GM08714 (cell line): ENCODE measurements around the gene PLCD3.
"Not testable (repeated sequence)": the region's sequence is repeated elsewhere in the genome, so short reads cannot be mapped to it uniquely, and the experiment has no call there.

Source experiments
- H3K4me3 ChIP-seq: fragments of 200-500 bp; sonication (Bioruptor generic); 2 replicates; pipeline ENCODE4 v1.5.1; 2014; ENCODE audit warnings: mild to moderate bottlenecking, low read length, inconsistent platforms
- ZNF274 ChIP-seq: IDR thresholded peaks from 2 replicates; pipeline ENCODE4 v1.6.1; 2012; ENCODE audit warnings: mild to moderate bottlenecking, low read depth, low read length

PLCD3 gene

DNA sequence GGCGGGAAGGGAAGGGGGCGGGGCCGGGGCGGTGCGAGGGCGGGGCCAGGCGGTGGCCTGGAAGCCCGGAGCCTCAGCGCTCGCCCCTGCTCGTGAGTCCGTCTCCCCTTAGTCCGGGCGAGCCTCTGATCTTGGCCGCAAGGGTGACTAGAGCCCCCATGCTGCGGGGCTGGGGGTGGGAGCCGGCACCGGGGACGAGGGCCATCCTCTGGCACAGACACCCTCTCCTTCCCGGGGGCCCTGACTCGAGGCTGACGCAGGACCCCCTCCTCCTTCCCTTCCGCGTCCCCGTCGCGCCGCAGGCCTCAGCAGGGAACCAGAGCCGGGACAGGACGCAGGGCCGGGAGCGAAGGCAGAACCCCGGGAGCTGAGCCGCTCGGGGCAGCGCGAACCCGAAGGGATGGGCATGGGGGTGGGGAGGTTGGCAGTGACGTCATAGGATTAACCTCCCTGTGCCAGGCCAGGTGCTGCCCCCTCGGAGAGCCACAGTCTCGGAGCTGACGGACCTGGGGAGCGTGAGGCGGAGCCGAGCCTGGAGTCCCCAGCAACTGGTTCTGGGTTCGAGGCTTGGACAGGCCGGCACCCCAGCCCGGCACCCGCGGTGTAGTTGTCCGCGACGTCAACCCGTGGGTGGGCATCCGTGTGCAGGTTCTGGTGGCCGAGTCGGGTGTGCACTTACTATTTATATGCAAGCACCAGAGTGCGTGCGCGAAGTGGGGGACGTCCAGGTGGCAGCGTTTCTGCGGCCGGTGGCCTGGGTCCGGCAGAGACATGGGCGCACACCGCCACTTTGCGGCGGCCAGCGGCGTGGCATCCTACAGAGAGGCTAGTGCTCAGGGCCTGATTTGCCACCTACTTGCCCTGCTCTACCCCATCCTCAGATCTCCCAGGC lies 503 bp upstream of the PLCD3 start:
- TF ChIP-seq ZNF274 = no peak

DNA sequence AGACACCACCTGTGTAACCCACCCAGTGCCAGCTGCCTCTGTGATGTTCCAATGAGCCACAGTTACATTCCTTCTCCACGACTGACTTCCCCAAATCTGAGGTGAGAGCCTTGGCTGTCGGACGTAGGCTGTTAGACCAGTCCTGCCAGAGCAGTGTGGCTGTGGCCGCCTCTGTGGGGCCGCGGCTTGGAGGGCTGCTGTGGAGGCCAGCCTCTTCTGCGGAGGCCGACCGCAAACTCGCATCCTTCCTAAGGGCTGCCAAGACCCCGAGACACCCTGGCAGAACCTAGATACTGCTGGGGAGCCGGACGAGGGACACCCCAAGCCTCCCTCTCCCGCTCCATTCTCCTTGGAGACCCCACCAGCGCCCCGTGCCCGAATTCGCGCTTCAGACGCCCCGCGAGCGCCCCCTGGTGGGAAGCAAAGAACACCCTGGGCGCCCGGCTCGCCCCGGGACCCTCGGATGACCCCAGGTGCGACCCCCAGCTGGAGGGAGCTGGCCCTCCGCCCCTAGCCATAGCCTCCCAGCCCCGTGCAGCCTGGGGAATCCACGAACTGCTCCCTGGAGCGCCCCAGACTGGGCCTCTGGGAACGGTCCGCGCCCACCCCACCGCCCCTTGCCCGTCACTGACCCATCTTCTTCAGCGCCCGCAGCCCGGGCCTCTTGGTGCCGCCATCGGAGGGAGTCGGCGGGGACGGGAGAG lies 547 bp downstream of the PLCD3 start:
- no peak for TF ChIP-seq ZNF274
- H3K4me3 ChIP-seq = peak overlapping the region; percentile 61

More for the DNA sequence above, 503 bp upstream of the PLCD3 start:
- H3K4me3 ChIP-seq = peak overlapping the region; percentile 55

DNA sequence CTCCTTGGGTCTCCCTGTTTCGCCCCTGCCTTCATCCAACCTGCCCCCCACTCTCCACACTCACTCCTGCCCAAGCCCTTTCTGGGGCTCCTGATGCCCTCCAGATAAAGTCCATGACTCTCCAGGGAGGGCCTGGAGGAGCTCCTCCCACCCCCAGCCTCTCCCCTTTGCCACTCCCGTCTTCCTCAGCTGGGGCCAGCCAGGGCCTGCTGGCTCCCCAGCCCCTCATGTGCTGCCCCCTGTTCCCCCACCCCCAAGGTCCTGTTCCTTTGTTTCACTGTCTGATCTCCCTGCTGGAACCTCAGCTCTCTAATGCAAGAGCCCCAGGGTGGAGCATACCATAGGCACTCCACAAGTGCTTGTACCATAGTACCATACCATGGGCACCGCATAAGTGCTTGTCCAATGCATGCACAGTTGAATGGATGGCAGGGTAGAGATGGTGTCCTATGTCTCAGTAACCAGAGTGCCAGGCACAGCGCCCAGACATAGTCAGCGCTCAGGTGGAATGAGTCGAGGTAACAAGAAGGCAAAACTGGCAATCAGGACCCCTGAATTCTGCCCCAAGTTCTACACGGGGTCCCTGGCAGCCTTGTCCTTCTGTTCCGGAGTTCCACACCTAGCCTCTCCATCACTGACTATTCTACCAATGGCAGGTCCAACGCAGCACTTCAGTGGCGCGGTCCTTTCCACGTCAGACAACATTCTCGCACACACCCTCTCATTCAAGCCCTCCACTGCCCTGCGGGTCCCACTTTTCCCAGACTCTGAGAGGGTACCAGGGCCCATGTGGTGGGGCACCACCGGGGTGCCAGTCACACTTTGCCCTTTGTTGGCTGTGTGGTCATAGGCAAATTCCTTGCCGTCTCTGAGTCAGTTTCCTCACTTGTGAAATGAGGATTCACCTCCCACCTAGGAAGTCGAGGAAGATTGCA lies 1.4 kb downstream of the PLCD3 start:
- TF ChIP-seq ZNF274 = no peak
- H3K4me3 ChIP-seq = no peak overlapping the region

DNA sequence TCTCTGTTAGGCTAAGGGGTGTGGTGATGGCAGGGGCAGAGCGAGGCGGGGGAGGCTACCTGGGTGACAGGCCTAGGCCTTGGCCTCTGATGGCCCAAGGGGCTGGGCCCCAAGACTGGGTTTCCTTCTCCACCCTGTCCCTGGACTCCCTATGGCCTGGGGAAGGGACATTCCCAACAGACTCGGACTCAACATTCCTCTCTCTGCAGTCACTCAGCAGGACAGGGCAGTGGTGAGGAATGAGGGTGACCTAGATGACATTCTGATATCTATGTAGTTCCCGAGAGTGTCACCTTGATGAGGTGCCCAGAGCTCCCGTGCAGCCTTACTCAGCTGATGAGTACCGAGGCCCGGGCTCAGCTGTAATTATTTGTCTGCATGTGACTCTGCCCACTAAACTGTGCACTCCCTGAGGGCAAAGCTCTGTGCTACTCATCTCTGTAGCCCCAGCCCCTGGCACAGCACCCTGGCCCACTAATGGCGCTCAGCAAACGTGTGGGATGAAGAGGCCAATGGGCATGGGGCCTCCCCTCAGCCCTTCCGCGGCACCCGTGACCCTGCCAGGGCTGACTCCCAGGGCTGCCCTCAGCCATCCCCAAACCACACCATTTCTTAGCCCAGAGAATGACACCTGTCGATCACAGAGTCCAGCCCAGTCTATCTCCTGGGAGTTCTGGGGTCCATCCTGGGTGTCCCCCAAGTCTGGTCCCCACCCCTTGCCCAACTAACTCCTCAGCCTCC lies 2.2 kb downstream of the PLCD3 start:
- no peak for TF ChIP-seq ZNF274
- H3K4me3 ChIP-seq = no peak overlapping the region

GRCh38 chr17:45129426-45129939 lies 2.8 kb downstream of the PLCD3 start:
- no peak for TF ChIP-seq ZNF274
- no peak overlapping the region for H3K4me3 ChIP-seq

- no peak overlapping the region for H3K4me3 ChIP-seq
- no peak for TF ChIP-seq ZNF274
These were observed 3.3 kb downstream of the PLCD3 start for GRCh38 chr17:45128989-45129388.

DNA sequence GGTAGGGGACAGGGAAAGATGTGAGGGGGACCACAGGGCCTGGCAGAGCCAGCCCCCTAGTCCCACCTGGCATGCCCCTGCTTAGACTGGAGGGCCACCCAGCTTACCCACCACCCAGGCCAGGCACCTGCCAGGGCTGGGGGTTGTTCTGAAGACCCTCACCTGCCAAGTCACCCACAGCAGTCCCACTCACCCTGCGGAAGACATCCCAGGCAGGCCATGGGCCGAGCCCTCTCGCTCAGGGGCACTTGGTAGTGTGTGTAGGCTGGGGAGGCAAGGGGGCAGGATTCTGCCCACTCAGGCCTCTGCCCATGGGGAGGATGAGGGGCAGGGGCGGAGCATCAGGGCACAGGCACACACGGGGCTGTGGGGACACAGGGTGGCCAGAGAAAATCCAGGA lies 4.0 kb downstream of the PLCD3 start:
- no peak overlapping the region for H3K4me3 ChIP-seq
- no peak for TF ChIP-seq ZNF274

- no peak for TF ChIP-seq ZNF274
- H3K4me3 ChIP-seq = no peak overlapping the region
These were observed 4.6 kb downstream of the PLCD3 start for GRCh38 chr17:45127548-45128300.

- TF ChIP-seq ZNF274 = no peak
- H3K4me3 ChIP-seq = no peak overlapping the region
These were observed 5.1 kb downstream of the PLCD3 start for GRCh38 chr17:45127207-45127547.

- no peak for TF ChIP-seq ZNF274
These were observed 6.8 kb downstream of the PLCD3 start for GRCh38 chr17:45125509-45125908.

DNA sequence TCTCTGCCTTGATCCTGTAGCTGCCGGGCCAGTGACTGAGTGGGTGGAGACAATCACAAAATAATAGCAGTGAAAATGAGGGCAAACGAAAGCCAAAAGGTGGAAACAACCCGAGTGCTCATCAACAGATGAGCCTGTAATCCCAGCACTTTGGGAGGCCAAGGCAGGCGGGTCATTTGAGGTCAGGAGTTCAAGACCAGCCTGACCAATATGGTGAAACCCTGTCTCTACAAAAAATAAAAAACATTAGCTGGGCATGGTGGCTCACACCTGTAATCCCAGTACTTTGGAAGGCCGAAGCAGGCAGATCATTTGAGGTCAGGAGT lies 7.6 kb downstream of the PLCD3 start:
- H3K4me3 ChIP-seq = not testable (repeated sequence)

More at GRCh38 chr17:45125509-45125908, 6.8 kb downstream of the PLCD3 start:
- no peak overlapping the region for H3K4me3 ChIP-seq

GRCh38 chr17:45123930-45124796 lies 8.2 kb downstream of the PLCD3 start:
- no peak overlapping the region for H3K4me3 ChIP-seq
- no peak for TF ChIP-seq ZNF274
